GM12874 (cell line): ENCODE data around the gene AP1AR.

ENCODE experiments used
- TF ChIP-seq, protein P1 (sequence below): IDR thresholded peaks from 2 replicates; pipeline ENCODE4 v1.5.1; 2011; ENCODE audit warnings: low read depth, mild to moderate bottlenecking, control low read depth, low read length, moderate library complexity; ENCODE audit not compliant: insufficient read depth

AP1AR gene

GRCh38 chr4:112282860-112283667 is 51.5 kb downstream of the AP1AR start:
- TF ChIP-seq, protein P1, sequence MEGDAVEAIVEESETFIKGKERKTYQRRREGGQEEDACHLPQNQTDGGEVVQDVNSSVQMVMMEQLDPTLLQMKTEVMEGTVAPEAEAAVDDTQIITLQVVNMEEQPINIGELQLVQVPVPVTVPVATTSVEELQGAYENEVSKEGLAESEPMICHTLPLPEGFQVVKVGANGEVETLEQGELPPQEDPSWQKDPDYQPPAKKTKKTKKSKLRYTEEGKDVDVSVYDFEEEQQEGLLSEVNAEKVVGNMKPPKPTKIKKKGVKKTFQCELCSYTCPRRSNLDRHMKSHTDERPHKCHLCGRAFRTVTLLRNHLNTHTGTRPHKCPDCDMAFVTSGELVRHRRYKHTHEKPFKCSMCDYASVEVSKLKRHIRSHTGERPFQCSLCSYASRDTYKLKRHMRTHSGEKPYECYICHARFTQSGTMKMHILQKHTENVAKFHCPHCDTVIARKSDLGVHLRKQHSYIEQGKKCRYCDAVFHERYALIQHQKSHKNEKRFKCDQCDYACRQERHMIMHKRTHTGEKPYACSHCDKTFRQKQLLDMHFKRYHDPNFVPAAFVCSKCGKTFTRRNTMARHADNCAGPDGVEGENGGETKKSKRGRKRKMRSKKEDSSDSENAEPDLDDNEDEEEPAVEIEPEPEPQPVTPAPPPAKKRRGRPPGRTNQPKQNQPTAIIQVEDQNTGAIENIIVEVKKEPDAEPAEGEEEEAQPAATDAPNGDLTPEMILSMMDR, result no peak

GRCh38 chr4:112284166-112284565 is 52.6 kb downstream of the AP1AR start:
- TF ChIP-seq, protein P1, result no peak

- TF ChIP-seq, protein P1, result no peak
Measured at GRCh38 chr4:112284662-112285411, 53.2 kb downstream of the AP1AR start.

DNA sequence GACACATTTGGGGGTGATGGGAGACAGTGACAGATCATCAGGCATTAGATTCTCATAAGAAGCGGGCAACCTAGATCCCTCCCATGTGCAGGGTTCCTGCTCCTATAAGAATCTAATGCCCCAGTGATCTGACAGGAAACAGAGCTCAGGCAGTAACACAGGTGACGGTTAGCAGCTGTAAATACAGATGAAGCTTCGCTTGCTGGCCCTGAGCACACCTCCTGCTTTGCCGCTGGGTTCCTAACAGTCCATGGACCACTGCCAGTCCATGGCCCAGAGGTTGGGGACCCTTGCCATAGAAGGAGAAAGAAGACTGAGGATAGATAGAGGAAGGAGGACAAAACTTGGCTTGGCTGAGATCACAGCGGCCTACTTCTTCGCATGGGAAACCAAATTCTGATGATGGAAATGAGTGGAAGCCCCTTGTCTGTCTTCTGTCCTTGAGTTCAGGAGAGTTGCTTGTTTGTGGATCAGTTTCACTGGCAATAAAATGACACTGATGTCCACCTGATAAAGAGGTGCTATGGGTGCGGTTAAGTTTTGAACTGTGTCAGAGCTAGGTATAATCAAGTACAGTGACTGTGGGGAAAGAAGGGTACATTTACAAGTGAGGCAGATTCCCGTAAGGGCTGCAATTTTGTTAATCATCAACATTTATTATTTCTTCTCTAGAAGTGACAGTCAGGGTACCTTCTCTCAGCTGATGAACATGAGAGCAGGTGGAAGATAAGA is 55.8 kb downstream of the AP1AR start:
- TF ChIP-seq, protein P1, result no peak

- TF ChIP-seq, protein P1, result no peak
Measured at GRCh38 chr4:112288455-112288854, 56.9 kb downstream of the AP1AR start.

GRCh38 chr4:112289407-112290253 is 58.0 kb downstream of the AP1AR start:
- TF ChIP-seq, protein P1, result no peak
